HepG2 (cell line): ENCODE measurements around the gene SCAF11. TPM values are rescaled to one million over a fixed set of nuclear protein-coding genes. Genes with fewer than 3 reads are reported as not detected.

Experiments used
- ATAC-seq: fragments of 200-7000 bp; cut with Tn5 transposase; 3 replicates; pipeline ENCODE4 v1.9.1; 2020; ENCODE audit warnings: mild to moderate bottlenecking, moderate library complexity
- BruUV-seq: library from RNA; stranded (reverse); fragments of 400-500 nt; replicated peaks from 2 replicates; lab custom pipeline; 2021; lab: Mats Ljungman, UMichigan
- CTCF ChIA-PET: fragments of 300-600 bp; formaldehyde crosslinking; extraction: SDS; loops from one replicate; lab custom pipeline; 2021; ENCODE audit warnings: low total read pairs, inconsistent platforms, low intra/inter-chr PET ratio; lab: Yijun Ruan, JAX
- POLR2A ChIA-PET: fragments of 350-600 bp; sonication (Branson Sonifier 250); formaldehyde crosslinking; loops from one replicate; lab custom pipeline; 2020; ENCODE audit warnings: antibody characterized with exemption, inconsistent platforms; lab: Yijun Ruan, JAX
- DNase-seq: peaks from one replicate; pipeline ENCODE4 v3.0.0-alpha.2; 2015; ENCODE audit warnings: low spot score
- FAIRE-seq: peaks from 3 replicates; lab custom pipeline; 2011; peaks lifted over from hg19 to GRCh38; lab: Jason Lieb, UNC
- H2AFZ ChIP-seq: one replicate; pipeline ENCODE4 v1.6.1; 2011; ENCODE audit warnings: low read length, inconsistent platforms
- H3K27ac ChIP-seq: fragments of 300-600 bp; 3 replicates; pipeline ENCODE4 v1.8.0; 2011; ENCODE audit warnings: mixed run types, mild to moderate bottlenecking, mixed read lengths, low read length, inconsistent platforms; ENCODE audit not compliant: insufficient read depth; ENCODE audit errors: extremely low read length
- H3K27me3 ChIP-seq, 2 experiments: fragments of 200-600 bp in 1 of 2; 2 replicates in 1 of 2; 3 replicates in 1 of 2; pipeline versions ENCODE4 v1.6.0 to v1.8.0; 2011; ENCODE audit warnings: low read length in 2 of 2, mild to moderate bottlenecking in 2 of 2, moderate library complexity in 2 of 2, inconsistent platforms in 1 of 2; ENCODE audit not compliant: insufficient read depth in 2 of 2, control insufficient read depth in 1 of 2
- H3K36me3 ChIP-seq, 2 experiments: fragments of 200-600 bp in 1 of 2; replicated peaks in 1 of 2; 2 replicates in 1 of 2; 3 replicates in 1 of 2; pipeline versions ENCODE4 v1.5.1 to v1.8.0; 2011; ENCODE audit warnings: low read length in 2 of 2, inconsistent platforms in 1 of 2; ENCODE audit not compliant: insufficient read depth in 2 of 2, control insufficient read depth in 1 of 2
- H3K4me1 ChIP-seq: 2 replicates; pipeline ENCODE4 v1.5.1; 2012; ENCODE audit warnings: low read length, inconsistent platforms; ENCODE audit not compliant: insufficient read depth
- H3K4me2 ChIP-seq: 2 replicates; pipeline ENCODE4 v1.6.0; 2011; ENCODE audit warnings: low read depth, low read length, inconsistent platforms
- H3K4me3 ChIP-seq, 3 experiments: fragments of 200-600 bp in 1 of 3; sonication (generic), shearing (Covaris generic) in 1 of 3; replicated peaks in 1 of 3; 2 replicates each; pipeline ENCODE4 v1.5.1; 2011 to 2016; ENCODE audit warnings: low read length in 3 of 3, inconsistent platforms in 2 of 3, low read depth in 2 of 3, mild to moderate bottlenecking in 2 of 3, control low read depth in 1 of 3, mixed read lengths in 1 of 3; ENCODE audit not compliant: insufficient read depth in 1 of 3
- H3K79me2 ChIP-seq: one replicate; pipeline ENCODE4 v1.6.1; 2011; ENCODE audit warnings: low read length, inconsistent platforms; ENCODE audit not compliant: insufficient read depth
- H3K9ac ChIP-seq: 2 replicates; pipeline ENCODE4 v1.6.0; 2011; ENCODE audit warnings: mild to moderate bottlenecking, low read depth, low read length, inconsistent platforms; ENCODE audit not compliant: insufficient read depth
- H3K9me3 ChIP-seq: 2 replicates; pipeline ENCODE4 v1.5.1; 2012; ENCODE audit warnings: mild to moderate bottlenecking, low read length
- H4K20me1 ChIP-seq: 2 replicates; pipeline ENCODE4 v1.6.0; 2011; ENCODE audit warnings: inconsistent platforms, mild to moderate bottlenecking, low read length, moderate library complexity; ENCODE audit not compliant: insufficient read depth
- BHLHE40 ChIP-seq: IDR thresholded peaks from 2 replicates; pipeline ENCODE4 v1.6.1; 2011; ENCODE audit warnings: low read length, improper control_type of control experiment
- CC2D1A ChIP-seq: sonication (generic); formaldehyde crosslinking; IDR thresholded peaks from 2 replicates; pipeline ENCODE4 v1.8.1; 2023; ENCODE audit warnings: mild to moderate bottlenecking, missing genetic modification reagents
- FOXA1 ChIP-seq, 2 experiments: fragments of 450-650 bp in 1 of 2; sonication (generic) in 1 of 2; formaldehyde crosslinking in 1 of 2; IDR thresholded peaks; 2 replicates each; pipeline versions ENCODE4 v1.4.0 to v1.6.1; 2016 to 2020; ENCODE audit warnings: missing genetic modification reagents in 1 of 2
- HOMEZ ChIP-seq: IDR thresholded peaks from 2 replicates; pipeline ENCODE4 v1.6.1; 2016; ENCODE audit warnings: low read depth
- PCBP1 ChIP-seq: fragments of 200-400 bp; formaldehyde crosslinking; IDR thresholded peaks from 2 replicates; pipeline ENCODE4 v1.6.1; 2017; ENCODE audit warnings: mild to moderate bottlenecking, low read depth, low read length, borderline replicate concordance
- SNRNP70 ChIP-seq: fragments of 200-400 bp; formaldehyde crosslinking; IDR thresholded peaks from 2 replicates; pipeline ENCODE4 v1.6.1; 2017; ENCODE audit warnings: mild to moderate bottlenecking, low read depth, low read length, moderate library complexity
- SOX13 ChIP-seq, 3 experiments: fragments of 450-650 bp in 1 of 3; sonication (generic) in 1 of 3; formaldehyde crosslinking in 1 of 3; IDR thresholded peaks in 2 of 3; conservative IDR thresholded peaks in 1 of 3; 2 replicates each; pipeline versions ENCODE4 v1.5.0 to v1.6.1; 2016 to 2020; ENCODE audit warnings: antibody characterized with exemption in 1 of 3, mild to moderate bottlenecking in 1 of 3, missing compliant biosample characterization in 1 of 3, missing genetic modification reagents in 1 of 3, moderate library complexity in 1 of 3
- SOX5 ChIP-seq: IDR thresholded peaks from 2 replicates; pipeline ENCODE4 v1.6.1; 2016; ENCODE audit warnings: borderline replicate concordance
- ZNF343 ChIP-seq: sonication (generic); formaldehyde crosslinking; IDR thresholded peaks from 2 replicates; pipeline ENCODE4 v1.4.0; 2020; ENCODE audit warnings: mild to moderate bottlenecking, missing genetic modification reagents
- ZNF383 ChIP-seq: sonication (generic); formaldehyde crosslinking; IDR thresholded peaks from 2 replicates; pipeline ENCODE4 v1.4.0; 2020; ENCODE audit warnings: missing genetic modification reagents, mild to moderate bottlenecking, borderline replicate concordance
- ZNF574 ChIP-seq: sonication (generic); formaldehyde crosslinking; IDR thresholded peaks from 2 replicates; pipeline ENCODE4 v1.4.0; 2020; ENCODE audit warnings: missing genetic modification reagents
- ZNF589 ChIP-seq: sonication (generic); formaldehyde crosslinking; conservative IDR thresholded peaks from 2 replicates; pipeline ENCODE4 v1.8.0; 2022; ENCODE audit warnings: mild to moderate bottlenecking, moderate library complexity, missing genetic modification reagents
- ZNF781 ChIP-seq: sonication (generic); formaldehyde crosslinking; IDR thresholded peaks from 2 replicates; pipeline ENCODE4 v1.5.1; 2020; ENCODE audit warnings: borderline replicate concordance, mild to moderate bottlenecking, missing genetic modification reagents; ENCODE audit errors: not compliant biosample characterization
- ZNF891 ChIP-seq: sonication (generic); formaldehyde crosslinking; IDR thresholded peaks from 2 replicates; pipeline ENCODE4 v1.5.0; 2020; ENCODE audit warnings: mild to moderate bottlenecking, missing genetic modification reagents
- WGBS: methylation state at CpG from one replicate; pipeline ENCODE4 v1.1.6; 2017; ENCODE audit warnings: low lambda C conversion rate; 5-methylcytosine and 5-hydroxymethylcytosine counted together
- in situ Hi-C: cut with HindIII; loops from 2 replicates; pipeline ENCODE4 v1.10.0; 2017; ENCODE audit warnings: low pct_unique_long_range_greater_than_20kb; ENCODE audit not compliant: extremely low pct_ligation_motif_present
- intact Hi-C: fragments of 100-400 bp; cut with micrococcal nuclease; formaldehyde crosslinking; loops from one replicate; pipeline ENCODE4 v1.10.0; 2022; ENCODE audit not compliant: unreplicated experiment
- polyA plus RNA-seq, 8 experiments: library from polyadenylated mRNA; depleted of rRNA in 3 of 8; stranded (reverse) in 7 of 8; unstranded in 1 of 8; fragments of >200 nt; fragmentation: Illumina TruSeq in 4 of 8; extraction: Trizol in 4 of 8; gene quantifications; 2 replicates each; pipeline versions ENCODE4 v1.2.1 to v1.2.3, GENCODE V29; 2011 to 2016; ENCODE audit warnings: low read depth in 4 of 8, missing spikeins in 1 of 8, mixed read lengths in 1 of 8; ENCODE audit not compliant: insufficient read depth in 1 of 8
- total RNA-seq, 5 experiments: library from RNA; depleted of rRNA; stranded (reverse); fragments of >200 nt; fragmentation: Illumina TruSeq; extraction: Trizol; gene quantifications; 2 replicates each; pipeline ENCODE4 v1.2.3, GENCODE V29; 2016; ENCODE audit warnings: low read depth in 1 of 5

Gene SCAF11
- total and polyA plus RNA-seq, 2 of the 13 experiments (the other 11 are each of a cell fraction or from before 2014, with no cell fraction given), result 26.9 to 38.3 TPM

GRCh38 chr12:46024099-46024498 lies 33.7 kb upstream of the SCAF11 start:
- no TSS peak for BruUV-seq
- H3K9ac ChIP-seq, result no peak overlapping the region
- ChIA-PET CTCF (no interaction called here), POLR2A (no interaction called here)
- H3K4me3 ChIP-seq, result no peak overlapping the region
- peaks cover 9% of the 10 kb centered on the region; the same call in 1 of the 2 replicates for H3K4me1 ChIP-seq
- H3K4me2 ChIP-seq, result no peak overlapping the region
- H3K79me2 ChIP-seq, result no peaks in the 10 kb centered on the region
- peaks cover 28% of the 10 kb centered on the region for H3K9me3 ChIP-seq
- ATAC-seq (peak; percentile 66), DNase-seq (no peak), FAIRE-seq (no peak)
- intact Hi-C loops, result no loop called here
- TF ChIP-seq SNRNP70 (no peak), ZNF891 (CRISPR knock-in tag) (no peak), FOXA1 (IDR thresholded peaks at IDR 0.05) (no peak), FOXA1 (CRISPR knock-in tag; IDR thresholded peaks at IDR 0.05) (0 out of 2 replicates have a peak, but pooled peaks have one; percentile 24), ZNF589 (CRISPR knock-in tag) (no peak), ZNF574 (CRISPR knock-in tag) (peak; percentile 50)
- no peaks in the 10 kb centered on the region for H3K27me3 ChIP-seq
- in situ Hi-C loops, result no loop called here
- no peaks in the 10 kb centered on the region for H3K36me3 ChIP-seq
- H2AFZ ChIP-seq, result no peak overlapping the region
- no peaks in the 10 kb centered on the region for H4K20me1 ChIP-seq
- no peak overlapping the region for H3K27ac ChIP-seq
- WGBS, result 0% methylated on average over 2 of the region's 2 CpGs

GRCh38 chr12:46020768-46021167 lies 30.4 kb upstream of the SCAF11 start:
- Histone ChIP-seq H3K79me2 (no peaks in the 10 kb centered on the region), H2AFZ (no peak overlapping the region), H3K4me3 (no peak overlapping the region), H3K9me3 (0 out of 2 replicates have a peak, but pooled peaks cover 4% of the 10 kb centered on the region), H3K27me3 (no peaks in the 10 kb centered on the region), H4K20me1 (no peaks in the 10 kb centered on the region), H3K9ac (no peak overlapping the region), H3K4me1 (peaks cover 12% of the 10 kb centered on the region; the same call in 1 of the 2 replicates), H3K36me3 (no peaks in the 10 kb centered on the region), H3K4me2 (no peak overlapping the region), H3K27ac (no peak overlapping the region)
- ChIA-PET POLR2A (no interaction called here), CTCF (no interaction called here)
- peak; percentile 16 for DNase-seq
- ATAC-seq, result no peak
- no peak for FAIRE-seq
- in situ Hi-C loops (no loop called here), intact Hi-C loops (no loop called here)
- no TSS peak for BruUV-seq
- peak; percentile 76 for TF ChIP-seq SOX5 (CRISPR knock-in tag)
- TF ChIP-seq BHLHE40, result no peak
- TF ChIP-seq PCBP1, result no peak
- TF ChIP-seq ZNF781 (CRISPR knock-in tag), result no peak
- no peak for TF ChIP-seq ZNF343 (CRISPR knock-in tag)
- TF ChIP-seq ZNF383 (CRISPR knock-in tag), result no peak
- no peak for TF ChIP-seq HOMEZ (CRISPR knock-in tag)
- no peak for TF ChIP-seq CC2D1A (CRISPR knock-in tag)
- TF ChIP-seq SOX13 (IDR thresholded peaks at IDR 0.05), result no peak
- TF ChIP-seq SOX13 (CRISPR knock-in tag; conservative IDR thresholded peaks at IDR 0.05 in 1 of 2, IDR thresholded peaks at IDR 0.05 in 1 of 2), result peak in 1 of 2 experiments; percentile 90; a peak in 2 of 4 replicates
